ENCODE data around the gene SMARCD1. TPM values are rescaled to one million over a fixed set of nuclear protein-coding genes. Genes with fewer than 3 reads are reported as not detected.
A peak's percentile ranks its signal among the peaks of the same experiment; 100 is the strongest.
"Not testable (repeated sequence)": the region's sequence is repeated elsewhere in the genome, so short reads cannot be mapped to it uniquely, and the experiment has no call there.

Gene SMARCD1
- total RNA-seq, 1 donor from 2014 or later: 74.6 TPM

- intact Hi-C loops (cut with micrococcal nuclease): no loop called here
- peaks cover 31% of the 10 kb centered on the region for H3K36me3 Mint-ChIP-seq (ENCODE audit: low read depth)
- no peak for DNase-seq (ENCODE audit: low spot score)
- no peaks in the 10 kb centered on the region for H3K27me3 Mint-ChIP-seq (ENCODE audit: insufficient read depth)
- no peak overlapping the region for H3K27ac Mint-ChIP-seq
- H3K4me3 Mint-ChIP-seq: no peak overlapping the region
- peaks cover 18% of the 10 kb centered on the region for H3K4me1 Mint-ChIP-seq (ENCODE audit: low read depth)
- H3K9me3 Mint-ChIP-seq: no peaks in the 10 kb centered on the region
These were observed 35.4 kb downstream of the SMARCD1 start for GRCh38 chr12:50120521-50120920.

- H3K9me3 Mint-ChIP-seq: no peaks in the 10 kb centered on the region
- H3K4me3 Mint-ChIP-seq: no peak overlapping the region
- DNase-seq (ENCODE audit: low spot score): no peak
- peaks cover 28% of the 10 kb centered on the region for H3K36me3 Mint-ChIP-seq (ENCODE audit: low read depth)
- peaks cover 18% of the 10 kb centered on the region for H3K4me1 Mint-ChIP-seq (ENCODE audit: low read depth)
- H3K27me3 Mint-ChIP-seq (ENCODE audit: insufficient read depth): no peaks in the 10 kb centered on the region
- intact Hi-C loops (cut with micrococcal nuclease): no loop called here
- H3K27ac Mint-ChIP-seq: no peak overlapping the region
These were observed 35.8 kb downstream of the SMARCD1 start for GRCh38 chr12:50120953-50121352.

- no peak overlapping the region for H3K27ac Mint-ChIP-seq
These were observed 36.5 kb downstream of the SMARCD1 start for GRCh38 chr12:50121641-50122040.

DNA sequence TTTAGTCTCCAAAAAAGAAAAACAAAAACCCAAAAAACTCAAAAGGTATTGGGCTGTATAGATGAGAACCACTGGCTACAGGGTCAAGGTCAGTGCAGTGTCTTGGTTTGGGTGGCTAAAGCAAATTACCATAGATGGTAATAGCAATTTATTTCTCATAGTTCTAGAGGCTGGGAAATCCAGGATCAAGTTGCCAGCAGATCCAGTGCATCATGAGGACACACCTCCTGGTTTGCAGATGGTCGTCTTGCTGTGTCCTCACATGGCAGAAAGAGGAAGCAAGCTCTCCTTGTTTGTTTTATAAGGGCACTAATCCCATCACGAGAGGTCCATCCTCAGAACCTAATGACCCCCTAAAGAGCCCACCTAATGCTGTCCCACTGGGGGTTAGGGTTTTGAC, 38.1 kb downstream of the SMARCD1 start:
- Mint-ChIP-seq H3K4me3 (no peak overlapping the region), H3K36me3 (ENCODE audit: low read depth) (peaks cover 30% of the 10 kb centered on the region), H3K27me3 (ENCODE audit: insufficient read depth) (no peaks in the 10 kb centered on the region), H3K9me3 (no peaks in the 10 kb centered on the region), H3K4me1 (ENCODE audit: low read depth) (peaks cover 19% of the 10 kb centered on the region), H3K27ac (no peak overlapping the region)
- intact Hi-C loops (cut with micrococcal nuclease): no loop called here
- DNase-seq (ENCODE audit: low spot score): no peak

More at GRCh38 chr12:50121641-50122040, 36.5 kb downstream of the SMARCD1 start:
- no peaks in the 10 kb centered on the region for H3K9me3 Mint-ChIP-seq
- H3K4me1 Mint-ChIP-seq (ENCODE audit: low read depth): peaks cover 11% of the 10 kb centered on the region
- intact Hi-C loops (cut with micrococcal nuclease): no loop called here
- DNase-seq (ENCODE audit: low spot score): no peak
- no peak overlapping the region for H3K4me3 Mint-ChIP-seq
- peaks cover 28% of the 10 kb centered on the region for H3K36me3 Mint-ChIP-seq (ENCODE audit: low read depth)
- no peaks in the 10 kb centered on the region for H3K27me3 Mint-ChIP-seq (ENCODE audit: insufficient read depth)

- Mint-ChIP-seq H3K27me3 (ENCODE audit: insufficient read depth) (no peaks in the 10 kb centered on the region), H3K4me1 (ENCODE audit: low read depth) (peaks cover 22% of the 10 kb centered on the region), H3K9me3 (no peaks in the 10 kb centered on the region), H3K36me3 (ENCODE audit: low read depth) (peaks cover 37% of the 10 kb centered on the region), H3K27ac (no peak overlapping the region), H3K4me3 (no peak overlapping the region)
- intact Hi-C loops (cut with micrococcal nuclease): no loop called here
- no peak for DNase-seq (ENCODE audit: low spot score)
These were observed 42.4 kb downstream of the SMARCD1 start for GRCh38 chr12:50127546-50127945.

DNA sequence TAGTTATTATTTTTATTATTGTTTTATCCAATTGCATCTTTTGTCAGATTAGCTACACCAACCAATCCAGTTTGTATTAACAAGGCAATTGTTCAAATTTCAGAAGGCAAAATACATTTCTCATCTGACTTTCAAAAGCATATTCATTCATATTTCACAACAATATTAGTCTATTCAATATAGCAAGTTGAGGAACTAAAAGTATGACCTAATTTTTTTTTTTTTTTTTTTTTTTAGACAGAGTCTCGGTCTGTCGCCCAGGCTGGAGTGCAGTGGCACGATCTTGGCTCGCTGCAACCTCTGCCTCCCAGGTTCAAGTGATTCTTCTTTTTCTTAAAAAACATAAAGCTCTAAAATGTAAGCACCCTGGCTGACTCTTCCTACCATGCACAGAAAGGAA, 44.1 kb downstream of the SMARCD1 start:
- intact Hi-C loops (cut with micrococcal nuclease): no loop called here
- Mint-ChIP-seq H3K9me3 (no peaks in the 10 kb centered on the region), H3K27ac (no peak overlapping the region), H3K4me3 (no peak overlapping the region), H3K27me3 (ENCODE audit: insufficient read depth) (no peaks in the 10 kb centered on the region), H3K36me3 (ENCODE audit: low read depth) (peaks cover 40% of the 10 kb centered on the region), H3K4me1 (ENCODE audit: low read depth) (peaks cover 25% of the 10 kb centered on the region)
- DNase-seq (ENCODE audit: low spot score): no peak

GRCh38 chr12:50132505-50133135, 47.5 kb downstream of the SMARCD1 start:
- Mint-ChIP-seq H3K9me3 (no peaks in the 10 kb centered on the region), H3K27me3 (ENCODE audit: insufficient read depth) (no peaks in the 10 kb centered on the region), H3K4me3 (no peak overlapping the region), H3K36me3 (ENCODE audit: low read depth) (peaks cover 43% of the 10 kb centered on the region), H3K4me1 (ENCODE audit: low read depth) (peaks cover 8% of the 10 kb centered on the region), H3K27ac (peak overlapping the region; percentile 40)
- no peak for DNase-seq (ENCODE audit: low spot score)
- intact Hi-C loops (cut with micrococcal nuclease): loop anchor here (1.0 to 2.0 kb wide), 3 partner anchors 22 to 182 kb away; no protein-coding TSS in a partner anchor

GRCh38 chr12:50142993-50143392, 57.9 kb downstream of the SMARCD1 start:
- intact Hi-C loops (cut with micrococcal nuclease): no loop called here
- Mint-ChIP-seq H3K4me1 (ENCODE audit: low read depth) (no peaks in the 10 kb centered on the region), H3K36me3 (ENCODE audit: low read depth) (peaks cover 26% of the 10 kb centered on the region)

GRCh38 chr12:50145439-50145838, 60.3 kb downstream of the SMARCD1 start:
- intact Hi-C loops (cut with micrococcal nuclease): no loop called here
- no peak for DNase-seq (ENCODE audit: low spot score)
- no peaks in the 10 kb centered on the region for H3K27me3 Mint-ChIP-seq (ENCODE audit: insufficient read depth)
- H3K27ac Mint-ChIP-seq: no peak overlapping the region
- H3K4me3 Mint-ChIP-seq: no peak overlapping the region
- no peaks in the 10 kb centered on the region for H3K9me3 Mint-ChIP-seq
- H3K4me1 Mint-ChIP-seq (ENCODE audit: low read depth): peaks cover 6% of the 10 kb centered on the region
- peaks cover 18% of the 10 kb centered on the region for H3K36me3 Mint-ChIP-seq (ENCODE audit: low read depth)

More at GRCh38 chr12:50142993-50143392, 57.9 kb downstream of the SMARCD1 start:
- DNase-seq (ENCODE audit: low spot score): no peak
- Mint-ChIP-seq H3K4me3 (no peak overlapping the region), H3K27me3 (ENCODE audit: insufficient read depth) (no peaks in the 10 kb centered on the region), H3K27ac (no peak overlapping the region), H3K9me3 (no peaks in the 10 kb centered on the region)

DNA sequence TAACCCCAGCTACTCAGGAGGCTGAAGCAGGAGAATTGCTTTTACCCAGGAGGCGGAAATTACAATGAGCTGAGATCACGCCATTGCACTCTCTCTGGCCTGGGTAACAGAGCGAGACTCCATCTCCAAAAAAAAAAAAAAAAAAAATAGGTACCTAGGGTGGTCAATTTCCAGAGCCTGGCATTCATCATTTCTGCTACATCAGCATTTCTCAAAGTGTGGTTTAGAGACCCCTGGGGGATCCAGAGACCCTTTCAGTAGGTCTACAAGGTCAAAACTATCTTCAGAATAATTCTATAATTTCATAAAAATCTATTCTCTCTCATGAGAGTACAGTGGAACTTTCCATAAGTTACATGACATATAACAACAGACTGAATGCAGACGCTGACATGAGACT, 62.1 kb downstream of the SMARCD1 start:
- Mint-ChIP-seq H3K27ac (no peak overlapping the region), H3K4me1 (ENCODE audit: low read depth) (peaks cover 14% of the 10 kb centered on the region), H3K36me3 (ENCODE audit: low read depth) (peaks cover 7% of the 10 kb centered on the region), H3K4me3 (no peak overlapping the region), H3K9me3 (no peaks in the 10 kb centered on the region), H3K27me3 (ENCODE audit: insufficient read depth) (no peaks in the 10 kb centered on the region)
- DNase-seq (ENCODE audit: low spot score): no peak
- intact Hi-C loops (cut with micrococcal nuclease): no loop called here

GRCh38 chr12:50148011-50148410, 62.9 kb downstream of the SMARCD1 start:
- H3K27ac Mint-ChIP-seq; H3K4me3 Mint-ChIP-seq; H3K36me3 Mint-ChIP-seq (ENCODE audit: low read depth); H3K27me3 Mint-ChIP-seq (ENCODE audit: insufficient read depth); DNase-seq (ENCODE audit: low spot score); intact Hi-C loops (cut with micrococcal nuclease); H3K9me3 Mint-ChIP-seq: not testable (repeated sequence)
- peaks cover 14% of the 10 kb centered on the region for H3K4me1 Mint-ChIP-seq (ENCODE audit: low read depth)

- H3K27ac Mint-ChIP-seq: no peak overlapping the region
- H3K4me3 Mint-ChIP-seq: no peak overlapping the region
- peaks cover 1% of the 10 kb centered on the region for H3K36me3 Mint-ChIP-seq (ENCODE audit: low read depth)
- DNase-seq (ENCODE audit: low spot score): no peak
- H3K27me3 Mint-ChIP-seq (ENCODE audit: insufficient read depth): no peaks in the 10 kb centered on the region
- H3K4me1 Mint-ChIP-seq (ENCODE audit: low read depth): peaks cover 14% of the 10 kb centered on the region
- intact Hi-C loops (cut with micrococcal nuclease): no loop called here
- H3K9me3 Mint-ChIP-seq: no peaks in the 10 kb centered on the region
These were observed 64.2 kb downstream of the SMARCD1 start for GRCh38 chr12:50149311-50149710.

All from activated T-helper 1 cell treated with anti-CD3 and anti-CD28 coated beads, Interleukin-12 subunit alpha, Interleukin-12 subunit beta, Interleukin-2, Interleukin-4 antibody, amounts not matched to agents 30 ng/mL and 10 ng/mL and 1 ng/mL, durations not matched to agents 14 hours and 24 hours and 36 hours (primary cell).